Large intestine (tissue), 3 donors: Measurements from ENCODE around the gene CCDC69. TPM values are rescaled to one million over a fixed set of nuclear protein-coding genes. Genes with fewer than 3 reads are reported as not detected.
"Not testable (repeated sequence)": the region's sequence is repeated elsewhere in the genome, so short reads cannot be mapped to it uniquely, and the experiment has no call there.

Experiments
- DNase-seq, 2 donors: peaks; one replicate each; pipeline versions ENCODE4 v3.0.0 to v3.0.0-alpha.2; 2013
- H3K27ac ChIP-seq: one replicate; pipeline ENCODE4 v1.5.1; 2013; ENCODE audit warnings: low read length
- H3K27me3 ChIP-seq: 2 replicates; pipeline ENCODE4 v1.6.1; 2013; ENCODE audit warnings: low read length; ENCODE audit not compliant: control insufficient read depth, insufficient read depth
- H3K36me3 ChIP-seq: 2 replicates; pipeline ENCODE4 v1.6.1; 2013; ENCODE audit warnings: low read length; ENCODE audit not compliant: control insufficient read depth, insufficient read depth
- H3K4me1 ChIP-seq: one replicate; pipeline ENCODE4 v1.6.1; 2013; ENCODE audit warnings: low read length; ENCODE audit not compliant: control insufficient read depth, insufficient read depth
- H3K4me3 ChIP-seq: one replicate; pipeline ENCODE4 v1.5.1; 2013; ENCODE audit warnings: low read length
- H3K9me3 ChIP-seq: one replicate; pipeline ENCODE4 v1.6.1; 2013; ENCODE audit warnings: mild to moderate bottlenecking, low read depth, low read length, moderate library complexity; ENCODE audit not compliant: control insufficient read depth
- WGBS: methylation state at CpG from one replicate; pipeline ENCODE4 v1.1.5; 2013; ENCODE audit warnings: low lambda C conversion rate; ENCODE audit not compliant: insufficient coverage; 5-methylcytosine and 5-hydroxymethylcytosine counted together
- polyA plus RNA-seq: library from polyadenylated mRNA; unstranded; fragments of 120-200 nt; gene quantifications from one replicate; pipeline ENCODE4 v1.2.1, GENCODE V29; 2013

The CCDC69 gene
- polyA plus RNA-seq, 1 donor: 45.3 TPM

DNA sequence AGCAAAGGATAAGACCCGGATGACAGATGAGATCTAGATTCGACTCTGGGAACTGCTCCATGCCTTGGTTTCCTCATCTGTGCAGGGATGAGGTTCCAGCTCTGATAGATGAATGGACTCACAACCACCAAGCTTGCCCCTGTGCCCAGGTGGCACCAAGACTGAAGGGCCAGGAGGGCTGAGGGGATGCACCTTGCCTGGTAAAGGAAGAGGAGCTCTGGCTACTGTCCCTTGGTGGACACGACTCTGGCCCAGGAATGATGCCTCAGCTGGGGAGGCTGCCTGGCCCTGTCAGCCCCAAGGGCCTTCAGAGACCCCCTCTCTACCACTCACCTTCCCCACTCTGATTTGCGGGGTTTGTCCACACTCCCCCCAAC, 41.4 kb downstream of the CCDC69 start:
- Histone ChIP-seq H3K9me3 (no peaks in the 10 kb centered on the region), H3K27me3 (no peaks in the 10 kb centered on the region), H3K27ac (no peak overlapping the region), H3K4me1 (no peaks in the 10 kb centered on the region), H3K4me3 (no peak overlapping the region), H3K36me3 (peaks cover 50% of the 10 kb centered on the region)
- DNase-seq: no peak
- WGBS: no CpG with 5 or more reads among the region's 4 CpGs

DNA sequence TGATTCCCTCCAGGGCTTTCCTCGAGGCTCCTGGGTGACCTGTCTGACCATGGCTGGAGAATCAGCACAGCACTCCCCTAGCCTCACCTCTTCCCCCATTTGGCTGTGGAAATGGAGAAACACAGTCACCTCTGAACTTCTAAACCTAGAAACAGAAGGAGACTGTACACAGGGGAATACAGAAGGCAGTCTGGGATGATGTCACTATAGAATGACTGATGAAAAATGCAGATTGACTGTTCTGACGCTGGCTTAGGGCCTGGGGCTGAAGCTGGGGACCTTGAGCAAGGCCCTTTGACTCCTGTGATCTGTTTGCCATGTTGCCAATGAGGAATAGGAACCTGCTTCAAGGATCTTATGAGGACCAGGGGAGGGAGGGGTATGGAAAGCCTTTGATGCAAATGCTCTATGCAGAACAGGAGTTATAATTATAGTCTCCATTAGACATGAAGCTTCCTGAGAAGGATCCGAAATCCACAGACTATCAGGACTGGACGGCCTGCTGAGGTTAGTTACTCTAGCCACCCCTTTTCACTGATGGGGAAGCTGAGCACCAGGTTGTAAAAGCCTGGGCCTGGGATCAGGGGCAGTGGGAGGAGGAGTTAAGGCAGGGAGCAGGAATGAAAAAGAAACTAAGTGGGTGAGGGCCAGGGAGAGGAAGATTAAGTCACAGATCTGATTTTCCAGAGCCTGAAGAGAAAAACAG, 41.9 kb downstream of the CCDC69 start:
- peaks cover 48% of the 10 kb centered on the region for H3K36me3 ChIP-seq
- WGBS: no CpG with 5 or more reads among the region's 4 CpGs
- H3K9me3 ChIP-seq: no peaks in the 10 kb centered on the region

DNA sequence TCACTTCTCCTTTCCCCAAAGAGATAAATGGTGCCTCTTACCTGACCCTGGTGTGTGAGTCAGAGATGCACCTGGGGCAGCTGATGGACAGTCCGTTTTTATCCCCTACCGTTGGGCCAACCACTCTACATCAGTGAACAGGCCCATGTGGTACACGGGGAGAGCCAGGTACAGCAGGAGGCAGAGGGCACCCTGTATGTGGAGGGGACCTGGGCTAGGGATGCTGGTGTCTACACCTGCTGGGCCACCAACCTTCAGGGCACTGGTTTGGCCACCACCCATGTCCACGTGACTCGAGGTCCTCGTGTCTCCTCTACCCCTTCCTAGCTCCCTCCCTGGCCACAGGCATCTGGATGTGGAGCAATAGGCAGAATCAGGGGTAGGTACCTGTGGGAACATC, 43.6 kb downstream of the CCDC69 start:
- no CpG with 5 or more reads among the region's 6 CpGs for WGBS
- Histone ChIP-seq H3K4me3 (no peak overlapping the region), H3K4me1 (no peaks in the 10 kb centered on the region), H3K27me3 (no peaks in the 10 kb centered on the region), H3K36me3 (peaks cover 38% of the 10 kb centered on the region), H3K9me3 (no peaks in the 10 kb centered on the region), H3K27ac (no peak overlapping the region)
- DNase-seq: no peak

More for the DNA sequence above, 41.9 kb downstream of the CCDC69 start:
- no peak for DNase-seq
- Histone ChIP-seq H3K27ac (no peak overlapping the region), H3K27me3 (no peaks in the 10 kb centered on the region), H3K4me3 (no peak overlapping the region), H3K4me1 (no peaks in the 10 kb centered on the region)

DNA sequence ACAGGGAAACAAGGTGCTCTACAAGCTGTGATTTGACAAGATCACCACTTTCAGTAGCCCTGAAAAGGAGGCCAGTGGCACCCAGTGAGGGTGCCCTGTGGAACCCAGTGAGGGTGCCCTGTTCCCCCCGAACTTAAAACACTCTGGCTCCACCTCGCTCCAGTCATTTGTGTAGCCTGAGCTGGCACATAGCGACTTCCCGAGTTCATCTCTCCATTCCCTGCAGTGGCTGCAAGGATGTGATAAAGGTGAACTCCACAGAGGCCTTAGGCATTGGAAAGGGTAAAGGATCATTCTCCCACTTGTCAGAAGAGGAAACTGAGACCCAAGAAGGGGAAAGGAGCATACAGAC, 44.4 kb downstream of the CCDC69 start:
- no CpG with 5 or more reads among the region's 4 CpGs for WGBS
- no peaks in the 10 kb centered on the region for H3K27me3 ChIP-seq

DNA sequence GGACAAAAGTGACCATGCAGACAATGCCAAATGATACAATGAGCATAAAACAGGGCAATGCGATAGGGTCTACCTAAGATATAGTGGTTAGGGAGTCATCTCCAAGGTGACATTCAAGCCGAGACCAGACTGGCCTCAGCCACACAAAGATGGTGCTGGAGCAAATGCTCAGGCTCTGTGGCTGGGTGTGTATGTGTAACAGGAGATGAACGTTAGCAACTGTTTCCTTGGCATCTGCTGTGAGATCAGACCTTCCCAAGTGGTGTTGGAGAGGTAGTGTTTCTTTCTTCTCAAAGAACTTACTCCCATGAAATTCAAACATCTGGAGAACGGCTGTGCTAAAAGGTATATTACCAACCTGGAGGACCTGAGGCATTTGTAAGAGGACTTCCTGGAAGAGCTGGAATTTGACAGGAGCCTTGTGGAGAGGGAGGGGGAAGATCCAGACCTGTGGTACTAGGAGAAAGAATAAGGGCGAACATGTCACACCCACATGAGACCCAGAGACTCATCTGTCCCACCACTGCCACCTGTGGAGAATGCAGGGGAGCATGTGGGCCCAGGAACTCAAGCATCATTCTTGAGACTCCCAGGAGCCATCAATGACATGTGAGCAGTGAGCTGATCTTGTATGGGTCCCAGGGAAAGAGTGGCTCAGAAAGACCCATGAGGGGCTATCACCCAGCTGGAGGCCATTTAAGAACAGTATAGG, 45.0 kb downstream of the CCDC69 start:
- Histone ChIP-seq H3K4me1 (no peaks in the 10 kb centered on the region), H3K27me3 (no peaks in the 10 kb centered on the region), H3K4me3 (no peak overlapping the region), H3K36me3 (peaks cover 29% of the 10 kb centered on the region), H3K27ac (no peak overlapping the region), H3K9me3 (no peaks in the 10 kb centered on the region)
- DNase-seq: no peak
- WGBS: no CpG with 5 or more reads among the region's 5 CpGs

More for the DNA sequence above, 44.4 kb downstream of the CCDC69 start:
- no peak for DNase-seq
- no peak overlapping the region for H3K4me3 ChIP-seq
- H3K9me3 ChIP-seq: no peaks in the 10 kb centered on the region
- H3K4me1 ChIP-seq: no peaks in the 10 kb centered on the region
- H3K27ac ChIP-seq: no peak overlapping the region
- H3K36me3 ChIP-seq: peaks cover 34% of the 10 kb centered on the region

DNA sequence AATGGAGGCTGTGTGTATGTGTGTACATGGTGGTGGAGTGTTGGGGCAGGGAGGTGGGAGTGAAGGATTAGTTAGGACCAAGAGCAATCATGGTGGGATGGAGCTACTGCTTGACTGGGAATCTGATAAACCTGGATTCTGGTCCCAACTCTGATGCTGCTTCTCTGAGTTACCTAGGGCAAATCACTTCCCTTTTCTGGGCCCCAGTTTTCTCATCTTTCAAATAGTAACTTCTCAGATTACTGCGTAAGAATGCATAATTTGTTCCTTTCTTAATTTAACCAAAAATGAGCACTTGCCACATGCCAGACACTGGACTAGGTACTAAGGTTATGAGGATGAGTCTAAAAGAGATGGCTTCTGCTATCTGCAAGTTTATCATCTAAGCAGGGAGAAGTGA, 45.5 kb downstream of the CCDC69 start:
- Histone ChIP-seq H3K36me3 (peaks cover 26% of the 10 kb centered on the region), H3K27me3 (no peaks in the 10 kb centered on the region), H3K4me1 (no peaks in the 10 kb centered on the region), H3K27ac (no peak overlapping the region), H3K4me3 (no peak overlapping the region), H3K9me3 (no peaks in the 10 kb centered on the region)
- DNase-seq: no peak
- WGBS: no CpG with 5 or more reads among the region's 1 CpG

DNA sequence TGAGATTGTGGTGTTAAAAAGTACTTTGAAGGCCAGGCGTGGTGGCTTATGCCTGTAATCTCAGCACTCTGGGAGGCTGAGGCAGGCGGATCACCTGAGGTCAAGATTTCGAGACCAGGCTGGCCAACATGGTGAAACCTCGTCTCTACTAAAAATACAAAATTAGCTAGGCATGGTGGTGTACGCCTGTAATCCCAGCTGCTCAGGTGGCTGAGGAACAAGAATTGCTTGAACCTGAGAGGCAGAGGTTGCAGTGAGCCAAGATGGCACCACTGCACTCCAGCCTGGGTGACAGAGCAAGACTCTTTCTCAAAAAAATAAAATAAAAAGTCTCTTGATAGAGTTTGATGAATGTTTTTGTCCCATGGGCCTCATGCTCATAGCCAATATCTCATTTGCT, 47.6 kb downstream of the CCDC69 start:
- not testable (repeated sequence) for H3K27me3 ChIP-seq, H3K4me1 ChIP-seq, H3K27ac ChIP-seq, H3K9me3 ChIP-seq, H3K36me3 ChIP-seq, DNase-seq, H3K4me3 ChIP-seq
- no CpG with 5 or more reads among the region's 5 CpGs for WGBS

DNA sequence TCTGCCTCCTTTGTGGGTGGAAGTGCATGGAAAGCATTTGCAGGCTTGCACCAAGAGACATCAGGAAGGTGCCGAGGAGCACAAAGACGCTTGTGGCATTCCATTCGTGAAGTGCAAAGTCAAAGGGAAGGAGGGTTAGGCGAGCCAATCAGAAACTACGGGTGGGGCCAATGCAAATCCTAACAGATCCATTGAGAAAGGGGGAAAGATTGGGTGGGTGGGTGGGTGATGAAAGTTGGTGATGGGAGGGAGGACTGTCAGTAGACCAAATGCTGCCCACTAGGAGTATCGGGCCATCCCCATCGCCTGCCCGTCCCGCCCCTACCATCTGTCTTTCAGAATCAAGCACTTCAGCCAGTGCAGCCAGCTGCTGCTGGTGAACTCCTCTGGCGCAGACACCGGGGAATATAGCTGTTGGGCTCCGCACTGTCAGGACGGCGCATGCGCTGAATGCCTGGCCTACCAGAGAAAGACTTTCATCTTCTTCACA, 49.2 kb downstream of the CCDC69 start:
- peak in 1 of 2 donors; percentile 39 for DNase-seq
- H3K4me3 ChIP-seq: no peak overlapping the region
- no peaks in the 10 kb centered on the region for H3K9me3 ChIP-seq
- peaks cover 4% of the 10 kb centered on the region for H3K4me1 ChIP-seq
- H3K27me3 ChIP-seq: no peaks in the 10 kb centered on the region
- no peak overlapping the region for H3K27ac ChIP-seq
- no CpG with 5 or more reads among the region's 15 CpGs for WGBS
- H3K36me3 ChIP-seq: peaks cover 8% of the 10 kb centered on the region

DNA sequence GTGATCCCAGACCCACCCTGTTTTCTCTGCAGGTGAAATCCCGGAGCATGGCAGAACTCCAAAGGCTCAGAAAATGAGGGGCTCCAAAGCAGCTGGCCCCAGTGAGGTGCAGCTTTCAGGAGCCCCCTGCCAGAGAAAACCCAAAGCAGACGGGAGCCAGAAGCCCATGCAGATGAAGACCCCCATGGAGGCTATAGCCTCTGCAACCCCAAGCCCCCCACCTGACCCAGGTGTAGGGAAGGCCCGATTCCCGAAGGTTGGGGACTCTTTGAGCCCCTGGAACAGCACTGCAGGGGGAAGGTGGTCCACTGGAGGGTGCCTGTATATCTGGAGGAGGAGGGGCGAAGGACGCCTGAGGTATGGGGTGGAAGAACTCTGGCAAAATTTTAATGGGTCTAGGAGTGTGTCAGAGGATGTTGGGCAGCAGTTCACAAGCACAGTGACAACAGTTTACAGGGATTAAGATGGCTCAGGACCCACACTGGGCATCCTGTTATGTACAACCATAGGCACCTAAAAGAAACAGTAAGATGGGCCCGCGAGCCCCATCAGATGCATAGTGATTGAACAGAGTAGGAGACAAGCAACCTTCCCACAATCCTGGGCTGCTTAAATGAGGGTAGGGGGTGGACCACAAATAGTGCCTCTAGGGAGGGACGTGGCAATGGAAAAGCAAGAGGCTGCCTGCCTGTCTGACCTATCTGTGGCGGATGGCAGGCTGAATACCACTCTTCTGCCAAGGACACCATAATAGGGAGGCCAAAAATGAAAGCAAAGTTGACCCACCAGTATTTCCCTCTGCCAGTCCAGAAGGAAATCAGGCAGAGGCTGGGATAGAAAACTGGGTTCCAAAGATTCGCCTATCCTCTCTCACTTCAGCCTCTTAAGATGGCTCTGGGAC, 49.9 kb downstream of the CCDC69 start:
- Histone ChIP-seq H3K36me3 (peaks cover 7% of the 10 kb centered on the region), H3K4me1 (peaks cover 4% of the 10 kb centered on the region), H3K4me3 (no peak overlapping the region), H3K27ac (no peak overlapping the region), H3K9me3 (no peaks in the 10 kb centered on the region), H3K27me3 (no peaks in the 10 kb centered on the region)
- WGBS: no CpG with 5 or more reads among the region's 11 CpGs
- no peak for DNase-seq

DNA sequence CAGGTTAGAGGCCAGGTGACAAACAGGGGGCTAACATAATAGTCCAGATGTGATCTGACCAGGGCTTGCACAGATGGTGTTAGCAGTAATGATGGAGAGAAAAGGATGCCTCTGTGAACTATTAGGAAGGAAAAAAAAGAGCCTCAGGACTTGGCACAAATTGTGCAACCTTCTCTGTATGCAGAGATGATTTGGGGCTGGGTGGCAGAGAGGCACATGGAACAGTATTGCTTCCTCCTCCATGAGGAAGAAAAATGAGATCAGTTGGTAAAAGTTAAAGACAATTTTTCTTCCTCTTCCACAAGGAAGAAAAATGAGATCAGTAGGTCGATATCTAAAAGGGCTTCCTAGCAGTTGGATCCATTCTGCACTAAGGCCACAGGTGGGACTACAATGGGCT, 52.4 kb downstream of the CCDC69 start:
- no peaks in the 10 kb centered on the region for H3K9me3 ChIP-seq
- H3K4me3 ChIP-seq: no peak overlapping the region
- no peak overlapping the region for H3K27ac ChIP-seq
- no CpG with 5 or more reads among the region's 1 CpG for WGBS
- no peaks in the 10 kb centered on the region for H3K27me3 ChIP-seq
- peaks cover 4% of the 10 kb centered on the region for H3K4me1 ChIP-seq
- DNase-seq: no peak
- no peaks in the 10 kb centered on the region for H3K36me3 ChIP-seq
